Fibroblast of gingiva (primary cell): ENCODE data around the gene CACNG8.
A peak's percentile ranks its signal among the peaks of the same experiment; 100 is the strongest.
"Not testable (repeated sequence)": the region's sequence is repeated elsewhere in the genome, so short reads cannot be mapped to it uniquely, and the experiment has no call there.

Experiments used
- DNase-seq: peaks from one replicate; pipeline ENCODE4 v3.0.0-alpha.2; 2011; ENCODE audit warnings: low read depth

Gene CACNG8

DNA sequence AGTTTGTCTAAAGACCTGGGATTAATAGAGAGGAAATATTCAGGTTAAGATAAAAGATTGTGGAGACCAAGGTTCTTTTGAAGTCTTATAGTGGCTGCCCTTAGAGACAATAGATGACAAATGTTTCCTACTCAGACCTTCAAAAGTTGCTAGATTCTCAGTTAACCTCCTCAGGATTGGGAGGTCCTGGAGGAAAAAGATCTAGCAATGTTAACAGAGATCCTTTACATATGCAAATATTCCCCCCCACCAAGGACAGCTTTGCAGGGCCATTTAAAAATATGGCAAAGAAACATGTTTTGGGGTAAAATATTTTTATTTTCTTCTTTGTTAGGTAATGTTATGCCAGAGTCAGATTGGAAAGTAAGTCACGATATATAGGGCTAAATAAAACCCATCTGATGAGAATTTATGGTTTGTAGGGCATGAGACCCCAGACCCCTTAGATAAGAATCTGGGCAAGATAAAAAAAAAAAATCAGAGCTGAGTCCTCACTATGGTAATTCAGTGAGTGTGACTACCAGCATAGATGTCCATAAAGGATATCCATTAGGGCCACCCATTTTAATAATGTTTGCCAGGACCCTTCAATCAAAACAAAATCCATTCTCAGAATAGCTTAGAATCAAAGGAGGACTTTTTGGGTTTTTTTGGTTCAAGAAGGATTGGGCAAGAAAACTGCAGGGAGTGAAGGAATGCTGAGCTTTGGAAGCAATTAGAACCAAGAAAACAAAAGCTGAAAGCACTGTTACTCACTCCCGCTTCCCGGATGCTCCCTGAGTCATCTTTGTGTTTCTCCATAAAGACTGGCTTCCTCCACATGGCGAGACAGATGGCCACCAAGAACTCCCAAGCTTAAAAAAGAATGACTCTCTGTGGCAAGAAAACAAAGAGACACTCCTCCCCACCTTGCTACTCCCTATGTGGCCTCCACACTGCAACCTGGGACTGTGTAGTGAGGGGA, 72.8 kb downstream of the CACNG8 start:
- DNase-seq = peak; percentile 86

GRCh38 chr19:54036542-54036941, 73.8 kb downstream of the CACNG8 start:
- DNase-seq = not testable (repeated sequence)
